GM18858 (cell line): ENCODE measurements around the gene NDEL1.
"Not testable (repeated sequence)": the region's sequence is repeated elsewhere in the genome, so short reads cannot be mapped to it uniquely, and the experiment has no call there.

Experiments used
- ATAC-seq: cut with Tn5 transposase; IDR thresholded peaks from one replicate; pipeline ENCODE4 v1.9.1; 2021; ENCODE audit not compliant: unreplicated experiment

NDEL1 gene, protein sequence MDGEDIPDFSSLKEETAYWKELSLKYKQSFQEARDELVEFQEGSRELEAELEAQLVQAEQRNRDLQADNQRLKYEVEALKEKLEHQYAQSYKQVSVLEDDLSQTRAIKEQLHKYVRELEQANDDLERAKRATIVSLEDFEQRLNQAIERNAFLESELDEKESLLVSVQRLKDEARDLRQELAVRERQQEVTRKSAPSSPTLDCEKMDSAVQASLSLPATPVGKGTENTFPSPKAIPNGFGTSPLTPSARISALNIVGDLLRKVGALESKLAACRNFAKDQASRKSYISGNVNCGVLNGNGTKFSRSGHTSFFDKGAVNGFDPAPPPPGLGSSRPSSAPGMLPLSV

DNA sequence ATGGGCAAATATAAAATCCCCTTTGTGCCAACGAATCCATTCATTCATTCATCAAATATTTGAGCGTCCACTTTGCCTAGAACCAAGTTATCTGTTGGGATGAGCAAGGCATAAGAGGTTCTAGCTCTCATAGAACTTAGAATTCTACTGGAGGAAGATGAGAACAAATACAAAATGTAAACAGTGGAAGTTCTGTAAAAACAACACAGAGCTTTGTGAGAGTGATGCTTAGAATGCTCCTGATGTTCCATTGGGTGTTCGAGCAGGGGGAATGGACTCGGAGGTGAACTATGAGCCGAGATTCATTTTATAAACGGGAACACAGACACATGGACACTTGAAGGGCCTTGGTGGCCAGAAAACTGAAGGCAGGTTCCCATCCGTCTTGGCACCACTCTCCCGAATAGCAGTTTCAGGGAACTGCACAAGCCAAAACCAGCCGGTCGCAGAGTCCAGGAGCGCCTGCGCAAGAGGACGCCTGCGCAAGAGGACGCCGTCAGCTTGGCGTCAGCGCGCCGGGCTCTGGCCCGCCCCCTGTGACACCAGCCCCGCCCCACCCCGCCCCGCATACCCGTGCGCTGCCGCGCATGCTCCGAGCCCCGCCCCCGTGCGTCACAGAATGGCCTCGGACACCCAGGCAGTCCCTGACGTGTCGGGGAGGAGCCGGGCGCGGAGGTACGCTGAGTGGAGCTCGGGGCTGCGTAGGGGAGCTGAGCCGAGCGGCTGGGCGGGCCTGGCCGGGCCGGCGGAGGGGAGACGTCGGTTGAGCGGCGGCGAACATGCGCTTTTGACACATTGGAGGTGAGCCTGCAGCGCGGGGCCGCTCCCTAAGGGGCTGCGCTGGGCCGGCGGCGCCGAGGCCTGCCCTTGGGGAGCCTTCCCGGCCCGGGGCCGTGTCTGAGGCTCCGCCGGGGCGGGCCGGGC, at the start of gene NDEL1:
NDEL1 (plus strand) TSS at position 640 of the 924 bp plus-strand sequence. CDS start 8,388 bp downstream, outside the sequence.
- peak; percentile 82 for ATAC-seq

DNA sequence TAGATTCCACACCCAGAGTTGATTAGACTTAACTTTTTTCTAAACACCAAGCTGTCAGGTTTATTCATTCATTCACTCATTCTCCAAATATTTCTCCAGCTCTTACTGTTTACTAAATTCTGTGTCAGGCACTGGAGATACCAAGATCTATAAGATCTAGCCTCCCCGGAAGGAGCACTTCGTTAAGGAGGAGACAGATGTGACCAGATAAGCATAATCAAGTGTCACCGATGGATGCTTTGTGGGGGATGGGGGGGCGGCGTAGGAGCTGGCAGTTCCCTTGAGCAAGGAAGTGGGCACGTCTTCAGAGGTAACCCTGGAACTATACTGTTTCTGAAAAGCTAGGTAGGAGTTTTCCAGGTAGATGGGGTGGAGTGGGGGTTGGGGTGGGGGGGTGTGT, 48.8 kb upstream of the NDEL1 start:
- no peak for ATAC-seq

DNA sequence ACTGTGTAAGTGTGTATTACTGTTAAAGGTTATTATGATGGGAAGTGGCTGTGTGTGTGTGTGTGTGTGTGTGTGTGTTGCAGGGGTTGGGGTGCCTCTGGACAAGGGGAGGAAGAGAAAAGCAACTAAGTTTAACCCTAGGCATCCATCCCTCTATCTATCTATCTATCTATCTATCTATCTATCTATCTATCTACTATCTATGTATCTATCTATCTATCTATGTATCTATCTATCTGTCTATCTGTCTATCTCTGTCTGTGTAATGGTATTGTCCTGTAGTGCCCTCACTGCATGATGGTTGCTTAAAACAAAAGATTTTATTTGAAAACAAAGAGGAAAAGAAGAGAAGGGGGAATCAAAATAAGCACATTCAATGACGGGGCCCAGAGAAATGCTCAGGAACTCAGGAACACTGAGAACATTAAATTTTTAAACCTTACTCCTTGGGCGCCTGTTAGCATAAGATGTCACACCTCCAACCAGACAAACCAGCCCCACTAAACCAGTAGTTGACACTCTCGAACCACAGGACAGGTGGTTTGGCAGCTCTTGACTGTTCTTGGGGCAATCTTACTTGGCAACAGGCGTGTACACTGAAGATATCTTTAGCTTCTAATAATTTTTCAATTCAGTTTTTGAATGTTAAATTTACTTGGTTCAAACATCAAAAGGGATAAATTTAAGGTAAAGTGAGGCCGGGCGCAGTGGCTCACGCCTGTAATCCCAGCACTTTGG, 47.6 kb upstream of the NDEL1 start:
- ATAC-seq: no peak

DNA sequence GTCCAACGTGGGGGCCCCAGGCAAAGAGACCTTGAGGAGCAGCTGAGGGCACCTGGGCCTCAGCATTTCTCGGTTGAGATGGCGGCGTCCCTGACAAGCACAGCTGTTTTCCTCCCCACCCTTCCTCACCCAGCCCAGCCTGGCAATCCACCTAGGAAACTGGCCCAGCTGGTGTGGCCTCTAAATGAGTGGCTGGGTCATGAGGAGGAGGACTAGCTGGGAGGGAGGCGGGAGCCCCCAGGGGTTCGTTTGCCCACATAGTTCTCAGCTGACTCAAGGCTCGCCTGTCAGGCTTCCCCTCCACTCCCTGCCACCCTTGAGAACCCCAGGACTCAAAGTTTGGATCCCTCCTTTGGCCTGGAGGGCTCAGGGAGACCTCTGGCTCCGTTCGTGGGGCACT, 44.0 kb upstream of the NDEL1 start:
- ATAC-seq: no peak

DNA sequence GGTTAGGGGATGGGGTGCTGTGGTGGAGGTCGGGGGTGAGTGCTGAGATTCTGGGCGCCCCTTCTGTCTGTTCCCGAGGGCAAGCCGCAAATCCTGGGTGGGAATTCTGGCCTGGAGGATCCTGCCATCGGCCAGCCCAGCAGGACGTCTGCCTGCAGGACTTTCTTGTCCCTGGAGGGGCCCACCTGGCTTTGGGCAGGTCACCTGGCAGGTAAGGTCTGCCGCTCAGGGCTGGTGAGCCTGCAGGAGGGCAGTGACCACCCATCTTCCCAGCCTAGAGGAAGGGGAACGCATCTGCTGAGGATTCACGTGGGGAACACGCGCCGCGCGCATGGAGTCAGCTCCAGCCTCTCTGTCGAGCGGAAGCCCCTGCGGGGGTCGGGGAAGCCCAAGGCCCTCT, 43.4 kb upstream of the NDEL1 start:
- no peak for ATAC-seq

DNA sequence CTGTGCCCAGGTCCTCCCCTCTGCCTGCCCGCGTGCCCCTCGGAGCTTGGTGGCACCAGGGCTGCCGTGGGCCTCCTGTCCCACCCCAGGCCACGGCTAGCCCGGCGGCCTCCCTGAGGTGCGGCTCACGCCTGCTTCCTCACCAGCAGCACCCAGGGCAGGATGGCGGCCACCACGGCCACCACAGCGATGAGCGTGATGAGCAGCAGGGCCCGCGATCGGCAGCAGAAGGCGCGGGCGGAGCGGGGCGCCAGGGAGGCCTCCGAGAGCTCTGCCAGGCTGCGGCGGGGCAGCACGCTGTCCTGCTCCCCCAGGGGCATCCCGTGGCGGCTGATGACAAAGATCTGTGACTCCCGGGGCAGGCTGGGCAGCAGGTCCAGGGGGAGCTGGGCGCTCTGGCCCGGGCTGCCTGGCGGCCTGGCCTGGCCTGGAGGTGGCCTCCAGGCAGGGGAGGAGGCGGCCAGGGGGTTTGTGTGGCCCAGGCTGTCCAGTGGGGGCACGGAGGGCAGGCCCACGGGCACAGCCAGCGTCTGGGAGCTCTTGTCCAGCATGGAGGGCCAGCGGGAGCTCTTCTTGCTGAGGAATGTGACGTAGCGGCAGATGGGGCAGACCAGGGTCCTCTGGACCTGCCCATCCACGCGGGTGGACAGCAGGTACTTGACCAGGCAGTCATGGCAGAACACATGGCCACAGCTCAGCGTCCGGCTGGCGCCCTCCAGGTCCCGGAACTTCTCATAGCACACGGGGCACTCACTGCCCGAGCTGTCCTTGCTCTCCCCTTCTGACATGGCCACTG, 42.8 kb upstream of the NDEL1 start:
- no peak for ATAC-seq

DNA sequence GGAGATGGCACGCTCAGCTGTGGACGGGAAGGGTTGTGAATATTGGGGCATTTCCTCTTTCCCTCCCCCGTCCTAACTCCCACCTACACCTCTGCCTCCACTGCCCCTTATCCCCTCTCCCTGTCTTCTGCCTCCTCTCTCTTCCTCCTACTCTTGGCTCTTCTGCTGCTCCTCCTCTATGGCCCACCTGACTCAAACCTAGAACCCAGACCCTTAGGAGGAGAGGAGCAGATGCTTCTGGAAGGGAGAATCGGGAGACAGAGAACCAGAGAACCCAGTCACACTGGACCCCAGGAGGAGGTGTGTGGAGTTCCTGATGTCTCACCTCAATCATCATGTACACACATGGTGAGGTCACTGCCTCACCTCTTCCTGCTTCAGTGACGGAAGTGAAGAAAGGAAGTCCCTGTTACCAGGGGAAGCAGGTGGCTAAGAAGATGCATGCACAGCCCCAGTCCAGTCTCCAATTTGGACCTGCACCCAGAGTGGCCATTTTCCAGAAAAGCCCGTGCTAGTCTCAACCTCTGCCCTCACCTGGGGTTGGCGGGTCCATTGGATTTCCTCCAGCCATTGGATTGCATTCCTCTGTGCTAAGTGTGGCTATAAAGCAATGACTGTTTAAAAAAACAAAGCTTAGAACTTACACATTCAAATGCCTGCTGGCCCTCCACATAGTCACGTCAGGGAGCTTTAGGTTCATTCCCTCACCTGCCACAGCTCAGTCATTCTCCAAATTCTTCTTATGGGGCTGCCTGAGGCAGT, 42.0 kb upstream of the NDEL1 start:
- no peak for ATAC-seq

DNA sequence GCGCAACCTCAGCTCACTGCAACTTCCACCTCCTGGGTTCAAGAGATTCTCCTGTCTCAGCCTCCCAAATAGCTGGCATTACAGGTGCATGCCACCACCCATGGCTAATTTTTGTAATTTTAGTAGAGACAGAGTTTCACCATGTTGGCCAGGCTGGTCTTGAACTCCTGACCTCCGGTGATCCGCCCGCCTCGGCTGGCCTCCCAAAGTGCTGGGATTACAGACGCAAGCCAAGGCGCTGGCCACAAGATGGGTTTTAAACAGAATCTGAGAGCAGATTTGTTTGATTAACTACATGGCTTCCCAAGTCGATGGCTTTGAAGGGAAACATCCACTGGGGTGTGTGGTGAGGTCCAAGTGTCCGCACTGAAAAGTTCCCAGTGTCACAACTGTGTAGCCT, 41.2 kb upstream of the NDEL1 start:
- ATAC-seq: not testable (repeated sequence)

DNA sequence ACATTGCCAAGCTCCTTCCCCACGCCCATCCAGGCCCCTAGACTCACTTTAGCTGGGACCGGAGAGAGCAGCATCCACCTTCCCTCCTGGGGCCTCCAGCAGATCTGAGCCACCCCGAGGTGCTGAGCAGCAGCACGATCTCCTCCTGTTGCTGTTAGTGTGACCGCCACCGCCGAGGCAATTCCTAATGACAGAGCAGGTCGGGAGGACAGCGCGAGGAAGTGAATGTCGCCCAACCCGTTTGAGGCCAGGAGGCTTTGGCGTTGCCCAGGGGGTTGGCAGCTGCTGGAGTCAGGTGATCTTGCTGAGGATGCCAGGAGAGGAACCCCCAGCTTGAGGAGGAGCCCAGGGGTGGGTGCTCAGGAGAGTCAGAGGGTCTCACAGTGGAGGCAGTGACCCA, 38.0 kb upstream of the NDEL1 start, which contains the start of gene RNF222:
RNF222 (minus strand) TSS at position 192 of the 400 bp plus-strand sequence. CDS start 4,366 bp downstream, outside the sequence.
- no peak for ATAC-seq

DNA sequence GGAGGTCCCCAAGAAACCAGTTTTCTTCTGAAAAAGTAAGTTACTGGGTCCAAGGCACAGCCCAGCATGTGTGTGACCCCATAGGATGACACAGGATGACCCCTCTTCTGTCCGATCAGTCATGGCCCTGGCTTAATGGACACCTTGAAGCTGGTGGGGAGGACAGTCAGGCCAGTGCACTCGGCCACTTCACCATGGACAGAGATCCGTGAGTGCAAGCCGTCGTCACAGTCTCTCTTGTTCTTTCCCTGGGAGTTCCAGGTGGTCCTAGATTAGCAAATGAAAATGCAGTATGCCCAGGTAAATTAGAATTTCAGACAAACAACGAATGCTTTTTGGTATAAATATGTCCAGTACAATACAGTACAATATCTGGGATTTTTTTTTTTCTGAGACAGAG, 36.7 kb upstream of the NDEL1 start:
- no peak for ATAC-seq

DNA sequence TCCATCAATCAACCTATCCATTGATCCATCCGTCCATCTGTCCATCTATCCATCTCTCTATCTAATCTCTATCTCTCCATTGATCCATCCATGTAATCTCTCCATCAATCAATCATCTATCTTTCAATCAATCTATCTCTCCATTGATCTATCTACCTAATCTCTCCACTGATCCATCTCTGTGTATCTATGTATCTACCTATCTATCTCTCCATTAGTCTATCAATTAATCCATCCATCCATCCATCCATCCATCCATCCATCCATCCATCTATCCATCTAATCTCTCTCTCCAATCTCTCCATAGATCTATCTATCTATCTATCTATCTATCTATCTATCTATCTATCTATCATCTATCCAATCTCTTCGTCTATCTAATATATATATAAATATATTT, 34.6 kb upstream of the NDEL1 start:
- no peak for ATAC-seq

DNA sequence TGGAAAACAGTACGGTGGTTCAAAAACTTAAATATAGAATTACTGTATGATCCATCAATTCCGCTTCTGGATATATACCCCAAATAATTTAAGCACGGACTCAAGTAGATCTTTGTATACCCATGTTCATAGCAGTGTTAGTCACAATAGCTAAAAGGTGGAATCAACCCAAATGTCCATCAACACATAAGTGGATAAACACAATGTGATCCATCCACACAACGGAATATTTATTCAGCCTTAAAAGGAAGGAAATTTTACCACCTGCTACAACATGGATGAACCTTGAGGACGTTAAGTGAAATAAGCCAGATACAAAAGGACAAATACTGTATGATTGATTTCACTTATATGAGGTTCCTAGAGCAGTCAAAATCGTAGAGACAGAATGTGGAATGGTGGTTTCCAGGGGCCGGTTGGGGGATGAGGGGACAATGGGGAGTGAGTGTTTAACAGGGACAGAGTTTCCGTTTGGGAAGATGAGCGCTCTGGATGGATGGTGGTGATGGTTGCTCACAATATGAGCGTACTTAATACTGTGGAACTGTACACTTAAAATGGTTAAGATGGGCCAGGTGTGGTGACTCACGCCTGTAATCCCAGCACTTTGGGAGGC, 32.7 kb upstream of the NDEL1 start:
- no peak for ATAC-seq

DNA sequence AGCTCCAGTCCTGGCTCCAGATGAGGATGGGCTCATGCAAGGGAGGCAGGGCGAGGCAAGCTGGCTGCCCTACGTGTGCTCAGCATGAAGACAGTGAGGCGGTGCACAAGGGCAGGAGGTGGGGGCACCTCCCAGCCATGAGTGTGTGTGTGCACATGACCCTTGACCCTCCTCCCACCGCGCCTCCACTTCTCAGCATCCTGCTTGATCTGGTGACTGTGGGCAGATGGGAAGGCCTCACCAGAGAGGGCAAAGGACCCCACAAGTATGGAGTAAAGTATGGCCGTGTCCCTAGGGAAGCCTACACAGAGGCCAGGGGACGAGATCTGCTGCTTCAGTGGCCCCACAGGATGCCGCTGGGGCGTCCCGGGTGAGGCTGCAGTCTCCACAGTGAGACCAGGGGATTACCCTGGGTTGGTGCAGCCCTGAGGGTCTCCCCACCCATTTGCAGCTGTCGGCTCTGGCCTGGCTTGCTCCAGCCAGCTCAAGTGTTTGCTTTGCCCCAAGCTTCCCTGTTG, 30.1 kb upstream of the NDEL1 start:
- no peak for ATAC-seq

DNA sequence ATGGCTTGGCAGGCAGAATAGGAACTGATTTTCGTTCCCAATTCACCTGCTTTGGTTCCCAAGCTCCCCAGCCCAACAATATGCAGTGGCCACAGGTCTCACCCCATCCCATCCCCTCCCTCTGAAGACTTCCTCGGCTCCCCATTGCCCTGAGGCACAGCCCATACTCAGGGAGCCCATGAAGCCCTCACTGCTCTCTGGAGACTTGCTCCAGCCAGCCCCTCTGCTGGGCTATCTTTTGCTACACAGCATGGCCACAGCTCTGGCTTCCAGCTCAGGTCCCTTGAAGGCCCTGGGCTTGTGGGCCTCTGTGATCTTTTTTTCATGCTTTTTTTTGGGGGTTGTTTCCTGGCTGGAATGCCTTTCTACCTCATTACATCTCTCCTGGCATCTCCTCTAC, 29.5 kb upstream of the NDEL1 start:
- ATAC-seq: no peak

DNA sequence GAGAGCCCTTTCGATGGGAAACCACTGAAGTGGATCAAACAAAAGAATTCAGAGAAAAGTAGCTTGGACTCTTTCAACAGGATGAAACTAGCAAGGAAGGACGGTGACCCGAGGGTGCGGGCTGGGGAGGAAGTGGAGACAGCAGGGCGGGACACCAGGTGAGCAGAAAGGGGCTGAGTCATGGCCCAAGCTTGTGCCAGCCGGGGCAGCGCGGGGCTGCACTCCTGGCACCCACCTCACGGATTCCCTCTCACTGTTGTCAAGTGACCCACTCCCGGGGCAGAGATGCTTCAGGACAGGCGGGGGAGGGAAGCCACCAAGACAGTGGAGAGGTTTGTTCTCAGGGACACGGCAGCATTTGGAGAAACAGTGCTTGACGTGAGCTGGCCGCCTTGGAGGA, 27.3 kb upstream of the NDEL1 start:
- ATAC-seq: no peak

DNA sequence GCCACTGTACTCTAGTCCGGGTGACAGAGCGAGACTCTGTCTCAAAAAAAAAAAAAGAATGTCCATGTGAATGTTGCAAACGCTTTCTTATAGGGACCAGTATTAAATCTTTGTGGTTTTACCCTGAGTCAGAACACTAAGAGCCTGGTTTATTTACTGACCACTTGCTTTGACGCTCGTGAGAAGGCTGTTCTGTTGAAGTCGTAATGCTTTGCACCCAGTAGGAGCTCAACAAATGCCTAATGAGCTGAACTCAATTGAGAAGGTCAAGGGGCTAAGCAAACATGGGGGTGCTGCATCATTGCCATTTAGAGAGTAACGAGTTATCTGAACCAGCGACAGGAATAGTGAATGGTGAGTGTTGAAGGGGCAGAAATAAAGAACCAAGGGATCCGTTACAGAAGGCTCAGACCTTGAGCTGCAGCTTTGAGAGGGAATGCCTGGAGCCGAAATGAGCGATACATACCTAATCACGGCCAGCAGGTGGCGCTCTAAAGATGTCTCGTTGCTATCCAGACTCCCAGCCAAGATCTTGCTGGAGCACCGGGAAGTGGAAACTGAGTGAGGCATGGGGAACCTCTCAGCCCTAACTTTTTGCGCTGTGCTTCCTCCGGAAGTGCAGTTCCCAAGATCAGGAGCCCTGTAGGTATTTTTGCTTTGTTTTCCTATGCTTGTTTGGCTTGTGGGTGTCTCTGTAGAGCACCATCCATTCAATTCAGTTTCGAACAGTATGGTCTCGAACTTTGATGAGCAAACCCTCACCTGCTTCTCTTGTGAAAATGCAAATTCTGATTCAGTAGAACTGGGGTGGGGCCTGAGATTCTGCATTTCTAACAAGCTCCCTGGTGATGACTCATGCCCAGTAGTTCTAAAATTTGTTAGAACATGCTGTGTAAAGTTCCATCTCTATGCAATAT, 25.5 kb upstream of the NDEL1 start:
- no peak for ATAC-seq

DNA sequence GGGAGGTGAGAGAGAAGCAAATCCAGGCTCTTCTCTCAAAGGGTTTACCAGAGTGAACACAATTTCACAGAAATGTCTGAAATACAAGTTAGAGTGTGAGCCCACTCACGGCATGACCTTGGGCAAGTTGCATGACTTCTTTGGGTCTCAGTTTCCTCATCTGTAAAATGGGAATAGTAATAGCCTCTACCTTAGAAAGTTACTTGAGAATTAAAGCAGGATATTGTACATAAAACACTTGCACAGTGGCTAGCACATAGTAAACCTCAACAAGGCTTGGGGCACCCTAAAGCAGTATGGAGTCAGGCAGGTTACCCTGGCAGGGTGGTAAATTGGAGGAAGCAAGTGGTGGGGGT, 24.8 kb upstream of the NDEL1 start:
- ATAC-seq: no peak

DNA sequence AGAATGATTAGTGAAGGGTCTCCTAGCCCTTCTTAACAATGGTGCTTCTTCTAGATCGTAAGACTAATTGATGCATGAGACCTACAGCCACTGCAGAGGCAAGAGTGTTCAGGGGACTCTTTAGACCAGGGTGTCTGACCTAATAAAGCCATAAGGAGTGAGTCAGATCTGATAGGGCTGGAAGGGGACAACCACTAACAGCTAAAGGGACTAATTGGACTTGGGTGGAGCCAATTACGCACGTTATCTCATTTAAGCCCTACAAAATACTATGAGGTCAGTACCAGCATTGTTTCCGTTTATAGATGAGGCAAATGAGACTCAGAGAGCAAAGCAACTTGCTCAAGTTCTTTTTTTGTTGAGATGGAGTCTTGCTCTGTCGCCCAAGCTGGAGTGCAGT, 23.6 kb upstream of the NDEL1 start:
- no peak for ATAC-seq
